Skin of body (tissue), 2 donors: ENCODE measurements around the gene SUCLG2. TPM values are rescaled to one million over a fixed set of nuclear protein-coding genes. Genes with fewer than 3 reads are reported as not detected.

Experiments
- DNase-seq: peaks from one replicate; lab custom pipeline; 2025; lab: John Stamatoyannopoulos, UW
- total RNA-seq: library from RNA; depleted of rRNA; stranded (reverse); fragments of >200 nt; gene quantifications from one replicate; pipeline ENCODE4 v1.2.3, GENCODE V29; 2014

The SUCLG2 gene
- total RNA-seq, 1 donor from 2014 or later = 40.9 TPM

DNA sequence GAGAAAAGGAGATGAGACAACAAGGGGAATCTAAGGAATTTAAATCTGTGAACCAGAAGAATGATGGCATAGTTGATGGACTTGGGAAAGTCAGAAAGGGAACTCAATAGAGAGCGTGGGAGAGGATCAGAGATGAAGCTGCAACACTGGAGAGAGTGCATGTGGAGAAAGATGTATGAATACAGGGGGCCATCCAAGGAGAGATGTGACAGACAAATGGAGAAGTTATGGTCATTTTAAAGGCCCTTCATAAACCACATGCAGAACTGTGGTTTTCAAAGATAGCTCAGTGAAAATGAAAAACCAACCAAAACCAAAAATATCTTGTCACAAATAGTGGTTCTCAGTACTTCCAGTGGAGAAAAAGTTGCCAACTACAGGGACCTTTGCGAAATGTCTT is 265.2 kb downstream of the SUCLG2 start:
- no peak for DNase-seq

DNA sequence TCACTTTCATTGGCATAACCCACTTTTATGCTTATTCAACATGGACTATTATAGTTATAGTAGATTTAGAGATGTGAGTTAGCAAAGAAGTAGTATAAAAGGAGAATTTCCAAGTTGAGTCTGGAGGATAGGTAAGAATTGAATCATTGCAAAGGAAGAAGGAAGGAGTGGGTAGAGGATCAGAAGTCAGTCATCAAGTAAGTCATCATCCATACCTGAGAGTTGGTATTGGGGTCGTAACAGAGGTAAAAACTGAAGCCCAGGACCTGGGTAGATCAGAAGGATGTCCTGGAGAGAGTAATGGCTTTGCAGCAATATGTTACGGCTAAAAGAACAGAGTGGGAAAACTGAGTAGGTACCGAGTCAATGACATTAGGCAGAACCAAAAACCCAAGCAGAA is 265.7 kb downstream of the SUCLG2 start:
- DNase-seq = no peak

DNA sequence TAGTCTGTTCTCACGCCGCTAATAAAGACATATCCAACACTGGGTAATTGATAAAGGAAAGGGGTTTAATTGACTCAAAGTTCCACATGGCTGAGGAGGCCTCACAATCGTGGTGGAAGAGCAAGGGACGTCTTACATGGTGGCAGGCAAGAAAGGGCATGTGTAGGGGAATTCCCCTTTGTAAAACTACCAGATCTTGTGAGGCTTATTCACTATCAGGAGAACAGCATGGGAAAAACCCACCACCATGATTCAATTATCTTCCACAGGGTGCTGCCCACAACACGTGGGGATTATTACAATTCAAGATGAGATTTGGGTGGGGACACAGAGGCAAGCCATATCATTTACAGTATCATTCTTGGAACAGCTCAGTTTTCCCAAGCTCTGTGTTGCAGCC is 268.0 kb downstream of the SUCLG2 start:
- no peak for DNase-seq

DNA sequence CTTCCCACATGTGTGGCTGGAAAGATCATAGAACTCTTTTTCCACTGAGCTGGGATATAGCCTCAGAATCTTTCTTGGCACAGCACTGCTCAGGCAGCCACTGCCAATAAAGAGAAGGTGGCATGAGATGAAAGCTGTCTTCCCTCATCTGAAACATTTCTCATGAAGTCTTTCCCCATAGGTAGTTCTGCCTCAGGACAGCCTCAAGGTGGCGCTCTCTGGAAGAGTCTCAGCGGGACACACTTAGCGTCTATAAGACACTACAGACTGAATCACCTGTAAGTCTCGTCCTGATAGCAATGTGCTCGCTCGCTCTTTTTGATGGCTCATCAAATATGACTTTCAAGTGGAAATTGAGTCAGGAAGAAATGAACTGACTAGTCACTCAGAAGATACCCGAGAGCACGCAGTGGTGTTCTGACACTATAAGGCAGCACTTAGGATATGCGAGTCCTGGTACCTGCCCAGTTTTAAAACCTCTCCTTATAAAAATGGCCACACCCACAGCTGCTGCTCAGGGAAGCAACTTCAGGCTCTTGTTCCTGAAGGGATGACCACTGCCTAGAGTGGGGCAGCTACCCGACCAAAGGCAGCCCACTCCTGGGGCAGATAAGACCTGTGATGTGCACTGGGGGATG is 269.5 kb downstream of the SUCLG2 start:
- no peak for DNase-seq

DNA sequence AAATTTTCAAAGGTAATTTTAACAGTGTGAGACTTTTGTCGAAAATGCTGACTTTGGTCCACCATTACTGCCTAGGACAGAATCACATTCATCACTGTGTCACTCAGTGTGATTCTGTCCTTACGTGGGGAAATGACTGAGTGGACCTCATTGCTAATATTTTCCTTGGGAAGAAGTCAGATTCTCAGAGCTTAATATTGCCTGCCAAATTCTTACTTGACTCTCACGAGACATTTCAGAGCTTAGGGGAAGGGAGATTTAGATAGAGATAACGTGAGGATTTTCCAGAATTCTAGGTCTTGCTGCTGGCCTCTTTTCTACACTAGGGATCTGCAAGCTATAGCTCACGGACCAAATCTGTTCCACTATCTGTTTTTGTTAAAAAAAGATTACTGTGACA is 270.4 kb downstream of the SUCLG2 start:
- peak; percentile 11 for DNase-seq

DNA sequence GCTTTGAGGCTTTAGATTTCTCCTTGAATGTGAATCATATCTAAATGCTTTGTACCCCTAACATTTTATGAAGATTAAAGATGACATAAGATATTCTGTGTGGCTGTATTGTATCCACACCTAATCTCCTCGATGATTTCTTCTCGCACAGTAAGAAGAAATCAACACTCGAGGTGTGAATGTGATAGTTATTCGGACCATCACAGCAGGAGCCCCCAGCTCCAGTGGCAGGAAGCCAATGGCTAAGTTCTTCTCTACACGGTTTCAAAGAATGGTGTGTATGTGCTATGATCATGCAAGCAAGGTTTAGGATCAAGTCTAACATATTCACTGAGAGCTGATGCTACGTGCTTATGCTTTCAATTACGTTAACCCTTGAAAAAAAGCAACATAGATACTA is 271.0 kb downstream of the SUCLG2 start:
- no peak for DNase-seq

DNA sequence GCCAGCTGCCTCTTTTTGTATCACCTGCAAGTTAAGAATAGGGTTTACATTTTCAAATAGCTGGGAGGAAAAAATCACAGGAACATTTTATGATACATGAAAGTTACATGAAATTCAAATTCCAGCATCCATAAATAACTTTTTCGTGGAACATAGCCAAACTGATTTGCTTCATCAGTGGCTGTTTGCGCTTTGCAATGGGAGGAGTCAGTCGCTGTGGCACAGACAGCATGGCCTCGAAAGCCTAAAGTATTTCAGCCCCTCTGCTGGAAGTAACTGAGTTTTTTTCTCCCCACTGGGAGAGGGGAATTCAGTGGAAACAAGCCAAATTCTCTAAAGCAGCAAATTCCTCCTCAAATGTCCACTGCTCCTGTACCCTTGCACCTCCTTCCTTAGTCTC is 271.9 kb downstream of the SUCLG2 start:
- DNase-seq = peak; percentile 3

DNA sequence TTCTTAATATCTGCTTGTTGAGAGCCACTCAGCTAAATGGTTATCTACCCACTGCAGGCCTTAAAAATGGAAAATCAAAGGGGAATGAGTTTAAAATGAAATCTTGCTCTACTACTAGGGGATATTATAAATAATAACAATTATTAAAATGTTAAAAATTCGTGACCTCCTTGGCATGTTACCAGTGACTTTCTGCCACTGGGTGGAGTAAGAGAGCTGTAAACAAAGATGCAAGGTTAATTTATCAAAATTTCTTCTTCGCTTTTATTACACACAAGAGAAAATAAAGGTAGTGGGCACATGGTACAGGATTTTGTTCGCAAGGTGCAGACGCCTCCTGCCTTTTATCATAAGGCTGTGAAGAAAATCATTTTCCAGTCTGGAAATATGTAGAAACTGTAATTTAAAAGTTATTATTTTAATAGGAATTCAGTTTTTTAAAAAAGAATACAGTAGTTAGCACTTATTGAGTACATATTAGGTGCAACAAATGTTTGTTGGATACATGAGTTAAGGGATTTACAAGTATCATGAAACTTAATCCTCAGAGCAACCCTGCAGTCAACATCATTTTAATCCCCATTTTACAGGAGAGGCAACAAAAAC is 272.6 kb downstream of the SUCLG2 start:
- DNase-seq = peak; percentile 4

DNA sequence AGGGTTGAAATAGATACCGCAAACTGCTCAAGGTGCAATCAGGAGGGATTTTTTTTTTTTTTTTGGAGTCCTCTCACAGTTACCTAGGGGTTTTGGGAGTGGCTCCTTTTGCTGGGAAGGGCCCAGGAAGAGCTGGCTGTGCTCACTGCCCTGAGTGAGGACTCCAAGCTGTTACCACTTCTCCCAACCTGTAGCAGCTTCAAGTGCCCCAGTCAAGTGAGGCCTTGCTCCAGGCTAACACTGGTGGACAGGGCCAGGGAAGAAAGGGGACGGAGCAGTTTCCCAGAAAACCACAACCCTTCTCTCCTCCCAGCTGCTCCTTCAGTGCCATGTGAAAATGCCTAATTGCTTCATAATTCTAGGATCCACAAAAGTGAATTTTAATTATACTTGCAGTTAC is 274.3 kb downstream of the SUCLG2 start:
- no peak for DNase-seq

DNA sequence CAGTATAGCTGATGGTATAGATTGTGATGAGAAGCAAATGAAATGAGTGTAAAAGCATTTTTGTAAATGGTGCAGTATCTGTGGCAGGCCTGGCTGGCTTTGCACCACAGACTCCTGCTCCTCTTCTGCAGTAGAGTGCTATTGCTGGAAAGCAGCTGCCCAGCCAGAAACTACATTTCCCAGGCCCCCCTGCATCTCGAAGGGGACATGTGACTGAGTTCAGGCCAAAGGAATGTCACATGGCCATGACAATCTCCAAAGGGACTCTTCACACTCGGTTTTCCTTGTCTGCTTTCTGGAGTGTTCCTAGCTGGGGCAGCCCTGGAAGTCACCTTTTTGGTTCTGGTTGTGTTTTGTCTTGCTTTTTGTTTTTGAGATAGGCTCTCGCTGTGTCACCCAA is 277.1 kb downstream of the SUCLG2 start:
- no peak for DNase-seq

DNA sequence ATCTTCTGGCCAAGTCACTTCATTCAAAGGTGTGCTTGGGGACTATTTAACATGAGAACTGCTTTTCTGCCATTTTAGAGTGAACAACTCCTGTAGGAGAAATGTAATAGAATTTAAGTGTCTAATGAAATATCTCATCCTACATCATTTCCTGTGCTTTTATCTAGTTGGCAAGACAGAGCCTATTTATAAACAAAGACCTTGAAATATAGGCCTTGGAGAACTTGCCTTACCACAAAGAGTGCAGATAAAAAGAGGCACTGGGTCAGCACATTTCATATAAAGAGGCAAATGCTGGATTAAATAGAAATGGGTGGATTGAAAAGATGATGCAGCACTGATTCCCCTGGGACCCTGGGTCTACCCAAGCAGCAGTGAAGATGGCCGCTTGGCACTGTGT is 278.0 kb downstream of the SUCLG2 start:
- DNase-seq = no peak

DNA sequence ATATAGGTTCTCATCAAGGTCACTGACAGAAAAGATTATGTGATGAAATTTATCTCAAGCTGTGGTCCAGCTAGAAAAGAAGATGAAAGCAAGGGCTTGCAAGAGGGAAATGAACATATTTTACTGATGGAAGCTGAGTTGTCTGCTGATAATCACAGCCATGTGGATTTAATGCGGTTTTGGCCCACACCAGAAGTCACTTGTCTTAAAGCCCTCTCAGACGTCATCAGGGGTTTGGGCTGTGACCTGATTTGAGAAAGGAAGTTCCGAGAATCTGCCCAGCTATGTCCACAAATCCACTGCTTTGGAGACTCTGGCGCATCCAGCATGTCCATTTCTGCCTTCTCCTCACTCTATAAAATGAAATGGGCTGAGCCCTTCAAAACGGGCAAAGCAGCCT is 278.4 kb downstream of the SUCLG2 start:
- DNase-seq = no peak

DNA sequence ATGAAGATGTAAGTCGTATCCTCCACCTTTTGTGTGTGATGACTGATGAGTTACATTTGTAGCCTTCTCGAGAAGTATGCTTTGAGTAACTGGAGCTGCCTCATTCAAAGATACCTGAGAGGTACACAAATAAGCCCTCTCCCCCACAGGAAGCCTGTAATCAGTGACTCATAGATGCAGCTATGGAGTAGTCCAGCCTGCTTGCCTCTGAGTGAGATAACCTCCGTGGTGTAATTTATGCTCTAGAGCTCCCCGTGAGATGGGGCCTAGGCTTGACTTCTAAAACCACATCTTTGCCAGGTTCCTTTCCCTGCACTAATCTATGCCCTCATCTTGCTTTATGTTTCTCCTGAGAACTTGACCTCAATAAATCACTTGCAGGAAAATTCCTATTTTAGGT is 291.7 kb downstream of the SUCLG2 start:
- no peak for DNase-seq

DNA sequence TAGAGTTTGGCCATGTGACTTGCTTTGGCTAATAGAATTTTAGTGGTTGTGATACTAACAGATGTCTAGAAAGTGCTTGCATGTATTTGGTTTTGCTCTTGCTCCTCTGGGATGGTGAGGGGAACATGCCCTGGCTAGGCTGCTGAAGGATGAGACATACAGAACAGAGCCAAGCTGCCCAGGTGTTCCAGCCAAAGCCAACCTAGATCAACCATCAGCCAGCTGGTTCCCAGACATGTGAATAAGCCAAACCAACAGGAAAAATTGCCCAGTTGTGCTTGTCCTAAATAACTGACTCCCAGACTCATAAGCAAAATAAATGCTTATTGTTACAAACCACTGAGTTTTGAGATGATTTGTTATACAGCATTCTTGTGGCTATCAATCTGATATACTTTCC is 292.6 kb downstream of the SUCLG2 start:
- no peak for DNase-seq

DNA sequence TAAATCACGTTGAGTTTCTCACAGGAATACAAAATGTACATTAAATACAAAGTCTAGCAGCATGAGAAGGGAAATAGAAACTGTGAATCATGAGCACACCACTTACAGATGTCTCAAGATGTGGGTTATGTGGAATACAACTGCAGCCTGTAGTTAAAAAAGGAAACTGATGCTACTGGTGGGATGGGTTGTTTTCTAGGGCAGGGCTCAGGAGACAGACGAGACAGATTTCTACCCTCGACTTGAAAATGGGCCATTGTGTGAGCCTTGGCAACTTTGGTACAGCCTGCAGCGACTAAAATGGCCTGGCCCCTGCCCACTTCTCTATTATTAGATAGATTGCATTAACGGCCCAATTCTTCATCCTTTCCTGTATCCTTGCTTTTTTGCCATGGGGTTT is 293.1 kb downstream of the SUCLG2 start:
- DNase-seq = no peak

DNA sequence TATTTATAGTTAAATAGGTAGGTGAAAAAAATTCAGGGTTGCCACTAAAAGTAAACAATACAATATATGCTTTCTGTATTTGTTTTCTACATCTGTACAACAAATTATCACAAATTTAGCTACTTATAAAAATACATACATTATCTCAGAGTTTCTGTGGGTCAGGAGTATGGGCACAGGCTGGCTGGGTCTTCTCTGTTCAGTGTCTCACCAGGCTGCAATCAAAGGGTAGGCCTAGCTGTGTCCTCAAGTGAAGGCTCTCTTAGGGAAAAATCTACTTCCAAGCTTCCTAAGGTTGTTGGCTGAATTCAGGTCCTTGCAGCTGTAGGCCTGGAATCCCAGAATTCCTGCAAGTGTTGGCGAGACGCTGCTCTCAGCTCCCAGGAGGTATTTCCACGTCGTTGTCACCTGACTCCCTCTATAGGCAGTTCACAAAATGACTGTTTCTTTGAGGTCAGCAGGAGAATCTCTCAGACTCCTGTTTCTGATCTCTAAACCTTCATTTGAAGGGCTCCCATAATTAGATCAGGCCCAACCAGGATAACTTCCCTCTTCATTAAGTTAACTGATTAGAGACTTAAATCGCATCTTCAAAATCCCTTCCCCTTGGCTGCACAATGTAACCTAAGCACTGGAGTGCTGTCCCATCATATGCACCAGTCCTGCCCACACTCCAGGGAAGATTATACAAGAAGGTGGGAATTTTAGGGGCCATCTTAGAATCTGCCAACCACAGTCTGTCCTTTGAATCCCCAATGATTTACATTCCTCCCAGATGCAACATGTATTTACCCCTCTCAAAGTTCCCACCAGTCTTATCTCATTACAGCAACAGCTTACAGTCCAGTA is 296.6 kb downstream of the SUCLG2 start:
- DNase-seq = no peak

DNA sequence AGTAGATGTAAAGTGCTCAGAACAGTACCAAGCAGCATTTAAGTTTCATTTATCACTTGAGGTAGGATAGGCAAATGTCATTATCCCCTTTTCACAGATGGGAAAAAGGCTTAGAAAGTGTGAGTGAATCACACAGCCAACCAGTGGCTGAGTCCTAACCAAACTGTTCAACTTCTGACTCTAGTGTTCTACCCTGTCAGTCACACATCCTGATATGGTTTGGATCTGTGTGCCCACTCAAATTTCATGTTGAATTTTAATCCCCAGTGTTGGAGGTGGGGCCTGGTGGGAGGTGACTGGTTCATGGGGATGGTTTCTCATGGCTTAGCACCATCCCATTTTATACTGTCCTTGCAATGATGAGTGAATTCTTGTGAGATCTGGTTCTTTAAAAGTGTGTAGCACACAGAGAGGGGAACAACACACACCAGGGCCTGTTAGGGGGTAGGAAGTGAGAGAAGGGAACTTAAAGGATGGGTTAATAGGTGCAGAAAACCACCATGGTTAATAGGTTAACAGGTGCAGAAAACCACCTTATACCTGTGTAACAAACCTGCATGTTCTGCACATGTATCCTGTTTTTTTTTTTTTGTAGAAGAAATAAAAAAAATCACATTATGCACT is 304.7 kb downstream of the SUCLG2 start:
- DNase-seq = no peak

DNA sequence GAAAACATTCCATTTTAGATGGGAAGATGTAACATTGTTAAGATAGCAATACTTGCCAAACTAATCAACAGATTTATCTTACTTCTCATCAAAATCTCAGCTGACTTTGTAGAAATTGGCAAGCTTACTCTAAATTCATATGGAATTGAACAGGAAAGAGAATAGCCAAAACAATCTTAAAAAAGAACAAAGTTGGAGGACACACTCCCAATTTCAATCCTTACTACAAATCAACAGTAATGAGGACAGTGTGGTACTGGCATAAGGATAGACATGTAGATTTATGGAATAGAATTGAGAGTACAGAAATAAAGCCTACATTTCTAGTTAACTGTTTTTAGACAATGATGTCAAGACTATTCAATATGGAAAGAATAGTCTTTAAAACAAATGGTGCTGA is 308.3 kb downstream of the SUCLG2 start:
- DNase-seq = no peak

DNA sequence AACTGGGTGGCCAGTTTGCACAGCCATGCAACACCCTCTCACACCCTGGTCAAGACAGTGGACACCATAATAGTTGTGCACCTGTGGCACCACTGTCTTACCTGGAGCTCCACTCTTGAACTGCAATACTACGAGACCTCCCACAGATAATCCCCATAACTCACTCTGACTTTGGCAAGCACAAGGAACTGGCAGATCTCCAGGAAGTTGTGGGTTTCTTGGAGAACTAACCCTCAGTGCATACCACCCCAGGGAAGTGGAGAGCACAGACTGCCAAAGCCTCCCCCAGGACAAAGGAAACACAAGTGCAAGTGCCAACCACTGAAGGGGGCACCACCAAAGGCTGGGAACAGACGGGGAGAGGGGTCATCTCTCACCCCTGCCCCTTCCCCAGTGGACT is 318.6 kb downstream of the SUCLG2 start:
- no peak for DNase-seq

DNA sequence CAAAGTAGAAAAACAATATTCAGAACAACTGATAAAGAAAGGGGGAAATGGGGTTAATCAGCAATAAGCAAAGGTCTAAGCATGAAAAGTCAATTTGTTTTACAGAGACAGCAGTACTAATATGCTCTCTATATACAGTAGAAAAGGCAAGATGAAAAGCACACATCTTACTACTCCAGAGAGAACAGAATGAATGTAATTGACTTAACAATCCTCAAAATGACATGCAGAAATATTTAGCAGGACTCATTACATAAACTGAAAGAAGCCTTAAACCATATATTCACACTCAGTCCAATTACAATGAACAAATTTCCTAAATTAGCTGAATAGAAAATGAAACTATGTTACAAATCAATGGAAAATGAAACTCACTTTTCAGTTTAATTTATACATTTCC is 319.8 kb downstream of the SUCLG2 start:
- no peak for DNase-seq

DNA sequence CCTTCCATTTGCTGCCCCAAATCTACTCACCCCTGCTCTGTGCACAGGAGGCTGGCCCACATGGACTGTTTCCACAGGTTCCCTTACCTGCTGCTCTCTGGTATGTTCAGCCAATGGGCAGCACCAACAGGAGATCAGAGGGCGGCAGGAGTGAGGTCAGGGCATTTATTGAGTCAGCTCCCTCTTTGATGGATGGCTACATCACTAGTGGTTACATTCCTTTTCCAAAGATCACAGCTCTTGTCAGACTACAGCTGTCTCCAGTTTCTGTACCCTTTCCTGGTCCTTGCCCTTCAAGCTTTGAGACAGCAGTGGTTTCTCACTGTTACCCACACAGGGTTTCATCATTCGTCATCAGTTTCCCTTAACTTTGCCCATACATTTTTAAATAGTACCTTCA is 325.1 kb downstream of the SUCLG2 start:
- DNase-seq = no peak

DNA sequence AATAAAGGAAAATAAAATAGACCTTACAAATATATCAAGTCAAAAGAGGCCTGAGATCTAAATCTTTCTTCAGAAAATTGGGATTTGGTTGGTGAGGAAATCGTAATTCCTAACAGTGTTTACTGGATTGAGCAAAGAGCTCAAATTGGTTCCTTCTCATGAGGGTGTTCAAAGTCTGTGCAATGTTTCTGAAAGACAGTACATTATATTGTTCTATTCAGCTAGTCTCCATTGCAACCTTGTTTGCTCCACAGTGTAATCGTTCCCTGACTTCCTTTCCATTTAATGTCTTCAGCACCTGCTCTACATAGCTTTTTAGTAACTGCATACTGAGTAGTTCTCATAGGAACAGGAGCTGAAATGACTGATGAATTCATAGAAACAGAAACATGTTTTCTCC is 326.8 kb downstream of the SUCLG2 start:
- DNase-seq = no peak
